Measurements from ENCODE around the gene UGT1A6. TPM values are rescaled to one million over a fixed set of nuclear protein-coding genes. Genes with fewer than 3 reads are reported as not detected.
"Not testable (repeated sequence)": the region's sequence is repeated elsewhere in the genome, so short reads cannot be mapped to it uniquely, and the experiment has no call there.

Gene UGT1A6
- total and polyA plus RNA-seq, 12 donors = not detected

- Histone ChIP-seq H3K4me1 (no peaks in the 10 kb centered on the region), H3K27ac (no peak overlapping the region), H3K4me3 (no peak overlapping the region), H3K36me3 (no peaks in the 10 kb centered on the region), H3K27me3 (peaks cover 0 to 13% (median 3%) of the 10 kb centered on the region in 7 donors), H3K9me3 (no peaks in the 10 kb centered on the region)
- WGBS, 2 donors = 64 to 72% methylated on average over 6 of the region's 6 CpGs
- ATAC-seq = no peak
- no peak for DNase-seq
- TF ChIP-seq CTCF (IDR thresholded peaks at IDR 0.05) = no peak
- intact Hi-C loops (cut with DNase I) = no loop called here
Observed at GRCh38 chr2:233654501-233654900, 38.2 kb upstream of the UGT1A6 start.

- DNase-seq (no peak), ATAC-seq (no peak)
- Histone ChIP-seq H3K9me3 (no peaks in the 10 kb centered on the region), H3K27me3 (peaks cover 0 to 13% (median 3%) of the 10 kb centered on the region in 7 donors), H3K36me3 (no peaks in the 10 kb centered on the region), H3K4me1 (no peaks in the 10 kb centered on the region), H3K27ac (no peak overlapping the region), H3K4me3 (no peak overlapping the region)
- intact Hi-C loops (cut with DNase I) = no loop called here
- no peak for TF ChIP-seq CTCF (IDR thresholded peaks at IDR 0.05)
- 26 to 30% methylated on average over 1 of the region's 1 CpG for WGBS, 2 donors
Observed at GRCh38 chr2:233655043-233655442, 37.6 kb upstream of the UGT1A6 start.

GRCh38 chr2:233655943-233656342 lies 36.7 kb upstream of the UGT1A6 start:
- H3K27me3 ChIP-seq = peaks cover 0 to 10% (median 2%) of the 10 kb centered on the region in 7 donors
- 94 to 96% methylated on average over 3 of the region's 3 CpGs for WGBS, 2 donors
- not testable (repeated sequence) for ATAC-seq

GRCh38 chr2:233656443-233656842 lies 36.2 kb upstream of the UGT1A6 start:
- H3K36me3 ChIP-seq = no peaks in the 10 kb centered on the region
- no peak for DNase-seq
- no peak overlapping the region for H3K4me3 ChIP-seq
- peaks cover 0 to 3% (median 0%) of the 10 kb centered on the region in 11 donors for H3K9me3 ChIP-seq
- TF ChIP-seq CTCF (IDR thresholded peaks at IDR 0.05) = no peak
- no peak for ATAC-seq
- WGBS, 2 donors = 89 to 90% methylated on average over 10 of the region's 10 CpGs
- no peaks in the 10 kb centered on the region for H3K4me1 ChIP-seq
- intact Hi-C loops (cut with DNase I) = no loop called here
- H3K27me3 ChIP-seq = peaks cover 0 to 8% (median 0%) of the 10 kb centered on the region in 7 donors
- no peak overlapping the region for H3K27ac ChIP-seq

More at GRCh38 chr2:233655943-233656342, 36.7 kb upstream of the UGT1A6 start:
- H3K4me3 ChIP-seq; H3K4me1 ChIP-seq; H3K36me3 ChIP-seq; intact Hi-C loops (cut with DNase I); DNase-seq; H3K9me3 ChIP-seq; H3K27ac ChIP-seq: not testable (repeated sequence)

- peaks cover 0 to 4% (median 0%) of the 10 kb centered on the region in 11 donors for H3K9me3 ChIP-seq
- no peak for DNase-seq
- H3K27me3 ChIP-seq = peaks cover 0 to 6% (median 0%) of the 10 kb centered on the region in 7 donors
- H3K4me1 ChIP-seq = no peaks in the 10 kb centered on the region
- H3K4me3 ChIP-seq = no peak overlapping the region
- intact Hi-C loops (cut with DNase I) = no loop called here
- ATAC-seq = no peak
- no peak overlapping the region for H3K27ac ChIP-seq
- TF ChIP-seq CTCF (IDR thresholded peaks at IDR 0.05) = no peak
- H3K36me3 ChIP-seq = no peaks in the 10 kb centered on the region
Observed at GRCh38 chr2:233658610-233659009, 34.1 kb upstream of the UGT1A6 start.

Measured in heart right ventricle (tissue), 16 donors.